Esophagus muscularis mucosa (tissue), 4 donors: Measurements from ENCODE around the gene SNX8. TPM values are rescaled to one million over a fixed set of nuclear protein-coding genes. Genes with fewer than 3 reads are reported as not detected.

Experiments
- DNase-seq: peaks from one replicate; pipeline ENCODE4 v3.0.0-alpha.2; 2017; ENCODE audit errors: extremely low spot score
- H3K27ac ChIP-seq, 4 donors: fragments of 200-600 bp; sonication (generic); replicated peaks in 1 of 4; 1 replicate in 3 of 4; 2 replicates in 1 of 4; pipeline ENCODE4 v1.5.1; 2016 to 2019; ENCODE audit warnings: mild to moderate bottlenecking in 1 of 4
- H3K27me3 ChIP-seq, 4 donors: fragments of 200-600 bp; sonication (generic); one replicate each; pipeline versions ENCODE4 v1.5.1 to v1.6.0; 2016 to 2019
- H3K36me3 ChIP-seq, 4 donors: fragments of 200-600 bp; sonication (generic); one replicate each; pipeline ENCODE4 v1.5.1; 2016 to 2019
- H3K4me1 ChIP-seq, 4 donors: fragments of 200-600 bp; sonication (generic); one replicate each; pipeline ENCODE4 v1.5.1; 2016 to 2019
- H3K4me3 ChIP-seq, 4 donors: fragments of 200-600 bp; sonication (generic); 1 replicate in 2 of 4; 2 replicates in 2 of 4; pipeline ENCODE4 v1.5.1; 2016 to 2019; ENCODE audit warnings: mild to moderate bottlenecking in 4 of 4, moderate library complexity in 1 of 4
- H3K9me3 ChIP-seq, 4 donors: fragments of 200-600 bp; sonication (generic); 1 replicate in 3 of 4; 2 replicates in 1 of 4; pipeline ENCODE4 v1.5.1; 2016 to 2019
- CTCF ChIP-seq, 3 experiments: fragments of 200-600 bp in 2 of 3; fragments of 450-650 bp in 1 of 3; sonication (generic) in 2 of 3; IDR thresholded peaks; one replicate each; pipeline ENCODE4 v1.5.1; 2017 to 2019; ENCODE audit warnings: antibody characterized with exemption in 3 of 3, mild to moderate bottlenecking in 2 of 3, moderate library complexity in 1 of 3
- EP300 ChIP-seq: sonication (generic); formaldehyde crosslinking; IDR thresholded peaks from one replicate; pipeline ENCODE4 v1.6.1; 2017; ENCODE audit warnings: antibody characterized with exemption
- POLR2A ChIP-seq: fragments of 450-650 bp; IDR thresholded peaks from one replicate; pipeline ENCODE4 v1.6.1; 2017; ENCODE audit warnings: antibody characterized with exemption, moderate library complexity, mild to moderate bottlenecking, low read depth
- POLR2AphosphoS5 ChIP-seq, 2 donors: sonication (generic); formaldehyde crosslinking; IDR thresholded peaks; one replicate each; pipeline ENCODE4 v1.6.1; 2017; ENCODE audit warnings: antibody characterized with exemption in 2 of 2
- WGBS: methylation state at CpG from one replicate; pipeline ENCODE4 v1.1.5; 2018; 5-methylcytosine and 5-hydroxymethylcytosine counted together
- intact Hi-C: fragments of 100-400 bp; cut with DNase I; formaldehyde crosslinking; loops from one replicate; pipeline ENCODE4 v1.15.1; 2023
- total RNA-seq, 4 donors: library from RNA; depleted of rRNA; stranded (reverse); fragments of >200 nt; gene quantifications; one replicate each; pipeline versions ENCODE4 v1.1.0 to v1.2.1, GENCODE V29; 2016

SNX8 gene
- total RNA-seq, 4 donors from 2014 or later: 6.8 to 9.9 (median 8.7) TPM

GRCh38 chr7:2290877-2291276 is 23.4 kb downstream of the SNX8 start:
- WGBS: 91% methylated on average over 6 of the region's 6 CpGs

GRCh38 chr7:2289621-2290020 is 24.6 kb downstream of the SNX8 start:
- Histone ChIP-seq H3K27me3 (no peaks in the 10 kb centered on the region), H3K9me3 (no peaks in the 10 kb centered on the region), H3K27ac (no peak overlapping the region), H3K36me3 (no peaks in the 10 kb centered on the region), H3K4me3 (no peak overlapping the region), H3K4me1 (peaks cover 0 to 5% (median 0%) of the 10 kb centered on the region in 4 donors)
- no peak for TF ChIP-seq EP300
- TF ChIP-seq CTCF (IDR thresholded peaks at IDR 0.05): no peak
- TF ChIP-seq POLR2AphosphoS5 (IDR thresholded peaks at IDR 0.05): no peak
- TF ChIP-seq POLR2A: no peak
- WGBS: 80% methylated on average over 13 of the region's 13 CpGs
- no peak for DNase-seq
- intact Hi-C loops: no loop called here

More at GRCh38 chr7:2290877-2291276, 23.4 kb downstream of the SNX8 start:
- no peaks in the 10 kb centered on the region for H3K27me3 ChIP-seq
- TF ChIP-seq CTCF (IDR thresholded peaks at IDR 0.05) (no peak), POLR2A (no peak), EP300 (no peak), POLR2AphosphoS5 (IDR thresholded peaks at IDR 0.05) (no peak)
- H3K4me3 ChIP-seq: no peak overlapping the region
- no peaks in the 10 kb centered on the region for H3K9me3 ChIP-seq
- intact Hi-C loops: no loop called here
- no peak overlapping the region for H3K27ac ChIP-seq
- DNase-seq: no peak
- H3K4me1 ChIP-seq: peaks cover 0 to 5% (median 0%) of the 10 kb centered on the region in 4 donors
- no peaks in the 10 kb centered on the region for H3K36me3 ChIP-seq

GRCh38 chr7:2289111-2289586 is 25.1 kb downstream of the SNX8 start:
- WGBS: 73% methylated on average over 20 of the region's 20 CpGs
- TF ChIP-seq CTCF (IDR thresholded peaks at IDR 0.05): no peak
- TF ChIP-seq POLR2AphosphoS5 (IDR thresholded peaks at IDR 0.05): no peak
- TF ChIP-seq EP300: no peak
- no peak for TF ChIP-seq POLR2A
- no peak for DNase-seq
- no peaks in the 10 kb centered on the region for H3K27me3 ChIP-seq
- H3K9me3 ChIP-seq: no peaks in the 10 kb centered on the region
- no peaks in the 10 kb centered on the region for H3K36me3 ChIP-seq
- peaks cover 0 to 5% (median 0%) of the 10 kb centered on the region in 4 donors for H3K4me1 ChIP-seq
- H3K27ac ChIP-seq: no peak overlapping the region
- H3K4me3 ChIP-seq: no peak overlapping the region
- intact Hi-C loops: no loop called here

GRCh38 chr7:2288503-2288902 is 25.7 kb downstream of the SNX8 start:
- Histone ChIP-seq H3K9me3 (no peaks in the 10 kb centered on the region), H3K4me1 (peaks cover 0 to 5% (median 0%) of the 10 kb centered on the region in 4 donors), H3K27me3 (no peaks in the 10 kb centered on the region), H3K27ac (no peak overlapping the region), H3K4me3 (no peak overlapping the region), H3K36me3 (no peaks in the 10 kb centered on the region)
- intact Hi-C loops: no loop called here
- TF ChIP-seq POLR2A: no peak
- TF ChIP-seq CTCF (IDR thresholded peaks at IDR 0.05): no peak
- no peak for TF ChIP-seq POLR2AphosphoS5 (IDR thresholded peaks at IDR 0.05)
- TF ChIP-seq EP300: no peak
- 92% methylated on average over 8 of the region's 8 CpGs for WGBS
- DNase-seq: no peak

GRCh38 chr7:2287745-2288144 is 26.5 kb downstream of the SNX8 start:
- no peak for TF ChIP-seq POLR2A
- TF ChIP-seq CTCF (IDR thresholded peaks at IDR 0.05): no peak
- no peak for TF ChIP-seq POLR2AphosphoS5 (IDR thresholded peaks at IDR 0.05)
- TF ChIP-seq EP300: no peak

More at GRCh38 chr7:2287745-2288144, 26.5 kb downstream of the SNX8 start:
- Histone ChIP-seq H3K4me1 (peaks cover 0 to 5% (median 0%) of the 10 kb centered on the region in 4 donors), H3K4me3 (no peak overlapping the region), H3K27me3 (no peaks in the 10 kb centered on the region), H3K27ac (no peak overlapping the region), H3K9me3 (no peaks in the 10 kb centered on the region), H3K36me3 (no peaks in the 10 kb centered on the region)
- intact Hi-C loops: no loop called here
- 95% methylated on average over 8 of the region's 8 CpGs for WGBS
- no peak for DNase-seq
